Amygdala (tissue), 56 donors: Measurements from ENCODE around the gene COLEC12.

Experiments used
- DNase-seq, 56 donors: peaks; one replicate each; lab custom pipeline; 2025; lab: John Stamatoyannopoulos, UW

COLEC12 gene

DNA sequence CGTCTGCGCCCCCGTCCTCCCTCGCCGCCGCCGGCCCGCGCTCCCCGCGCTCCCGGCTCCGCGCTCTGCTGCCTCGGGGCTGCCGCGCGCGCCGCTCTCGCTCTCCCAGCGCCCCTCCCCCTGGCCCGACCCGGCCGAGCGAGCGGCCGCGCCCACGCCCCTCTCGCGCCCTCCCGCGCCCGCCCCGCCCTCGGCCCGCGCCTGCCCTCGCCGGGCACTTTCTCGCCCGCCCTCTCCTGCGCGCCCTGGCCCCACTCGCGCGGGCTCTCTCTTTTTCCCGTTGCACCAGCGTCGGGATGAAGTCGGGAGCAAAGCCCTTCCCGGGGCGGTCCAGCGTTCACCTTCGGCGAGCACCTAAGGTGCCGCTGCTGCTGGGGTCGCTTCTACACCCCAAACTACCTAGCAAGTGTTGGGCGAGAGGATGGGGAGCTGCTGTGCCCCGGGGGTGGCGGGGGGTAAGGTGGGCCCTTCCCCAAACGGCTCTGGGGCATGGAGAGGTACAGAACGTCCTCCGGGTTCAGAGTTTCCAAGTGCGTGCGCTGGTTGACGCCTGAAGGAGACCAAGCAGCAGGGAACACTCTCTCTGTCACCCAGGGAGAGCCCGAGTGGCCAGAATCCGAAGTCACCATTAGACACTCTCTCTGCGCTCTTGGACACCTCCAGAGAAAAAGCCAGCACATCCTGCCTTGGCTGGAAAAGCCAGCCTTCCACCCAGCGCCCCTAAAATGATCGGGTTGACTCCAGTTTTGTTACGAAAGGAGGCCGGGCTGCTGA is at the start of gene COLEC12:
TSS of gene COLEC12 (minus strand) at position 70 of the 774 bp plus-strand sequence. CDS start 187 bp downstream, outside the sequence.
- DNase-seq = peak in 8 of 56 donors; percentile 7 to 37 (median 22)

DNA sequence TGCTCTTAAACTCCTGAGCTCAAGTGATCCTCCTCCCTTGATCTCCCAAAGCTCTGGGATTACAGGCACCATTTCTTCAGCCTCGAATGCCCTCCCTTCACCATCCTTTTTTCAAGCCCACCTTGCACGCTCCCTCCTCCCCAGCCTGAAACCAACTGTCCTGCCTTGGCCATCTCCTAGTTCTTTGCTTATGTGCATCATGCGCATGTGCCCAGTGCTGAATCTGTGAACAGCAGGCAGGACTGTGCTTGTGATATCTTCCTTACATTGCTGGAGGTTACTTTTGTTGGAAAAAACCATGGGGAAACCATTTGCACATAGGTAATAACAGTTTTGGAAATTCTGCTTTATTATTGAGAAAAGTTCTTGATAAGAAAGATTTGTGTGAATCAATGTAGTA is 49.5 kb upstream of the COLEC12 start:
- no peak for DNase-seq

DNA sequence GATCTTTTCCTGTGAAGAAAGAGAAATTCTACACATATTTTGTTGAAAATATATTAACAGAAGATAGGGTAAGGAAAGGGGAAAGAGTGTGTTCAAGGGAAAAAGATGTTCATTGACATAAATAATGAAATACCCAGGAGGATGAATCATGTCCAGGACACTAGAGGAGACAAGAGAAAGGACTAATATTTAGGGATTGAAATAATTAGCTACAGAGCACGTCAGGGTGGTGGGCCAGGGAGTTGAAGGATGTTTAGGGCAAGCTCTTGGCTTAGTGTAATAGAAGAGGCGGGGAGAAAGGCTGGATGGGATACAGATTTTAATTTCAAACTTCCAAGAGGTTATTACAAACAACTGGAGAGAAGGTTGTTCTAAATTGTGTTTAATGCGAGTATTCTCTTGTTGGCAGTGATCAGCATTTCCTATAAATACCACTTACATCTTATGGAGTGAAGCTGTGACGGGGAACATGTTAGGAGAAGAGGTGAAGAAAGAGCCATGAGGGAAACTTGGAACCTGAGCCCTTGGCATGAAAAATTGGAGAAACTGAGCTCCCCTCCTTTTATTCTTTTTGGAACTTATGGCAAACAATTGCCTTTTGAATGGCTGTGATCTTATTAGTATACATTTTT is 43.1 kb upstream of the COLEC12 start:
- no peak for DNase-seq

DNA sequence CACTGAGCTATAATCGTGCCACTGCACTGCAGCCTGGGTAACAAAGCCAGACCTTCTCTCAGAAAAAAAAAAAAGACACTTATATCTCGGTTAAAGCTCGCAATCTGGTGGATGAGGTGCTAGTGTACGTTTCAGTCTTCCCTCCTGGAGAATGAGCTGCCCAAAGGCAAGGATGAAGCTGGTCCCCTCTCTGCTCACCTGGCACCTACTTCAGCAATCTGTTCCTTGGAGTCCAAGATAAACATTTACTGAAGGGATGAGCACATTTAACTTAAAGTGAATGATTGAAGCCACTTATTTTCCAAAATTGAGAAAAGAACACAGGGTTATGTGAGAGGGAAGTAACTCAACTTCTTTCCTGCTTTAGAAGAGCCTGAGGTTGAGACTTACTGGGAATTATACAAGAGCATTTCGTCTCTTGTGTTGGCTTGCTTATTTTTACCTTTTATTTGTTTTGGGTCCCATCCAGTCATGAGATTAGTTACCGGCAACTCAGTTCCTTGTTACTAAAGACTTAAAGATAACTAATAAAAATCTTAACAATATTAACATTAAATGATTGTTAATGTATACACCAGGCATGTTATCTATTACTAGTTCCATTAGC is 33.6 kb upstream of the COLEC12 start:
- DNase-seq = no peak

DNA sequence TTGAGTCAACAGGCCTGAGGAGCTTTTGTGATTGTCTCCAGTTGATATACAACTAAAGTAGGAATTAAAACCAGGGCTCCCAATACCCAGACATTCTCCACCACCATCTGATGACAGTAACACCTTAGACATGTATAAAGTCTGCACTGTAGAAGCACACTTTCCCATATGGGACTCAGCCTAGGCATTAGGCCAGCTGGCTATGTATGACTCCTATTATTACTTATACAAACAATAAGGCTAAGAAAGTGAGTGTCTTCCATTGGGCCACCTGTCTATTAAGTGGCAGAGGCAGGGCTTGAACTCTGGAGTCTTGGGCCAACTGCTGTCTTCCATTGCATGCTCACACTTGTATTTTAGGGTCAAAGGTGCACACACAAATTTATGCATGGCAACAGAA is 32.1 kb upstream of the COLEC12 start:
- DNase-seq = no peak

DNA sequence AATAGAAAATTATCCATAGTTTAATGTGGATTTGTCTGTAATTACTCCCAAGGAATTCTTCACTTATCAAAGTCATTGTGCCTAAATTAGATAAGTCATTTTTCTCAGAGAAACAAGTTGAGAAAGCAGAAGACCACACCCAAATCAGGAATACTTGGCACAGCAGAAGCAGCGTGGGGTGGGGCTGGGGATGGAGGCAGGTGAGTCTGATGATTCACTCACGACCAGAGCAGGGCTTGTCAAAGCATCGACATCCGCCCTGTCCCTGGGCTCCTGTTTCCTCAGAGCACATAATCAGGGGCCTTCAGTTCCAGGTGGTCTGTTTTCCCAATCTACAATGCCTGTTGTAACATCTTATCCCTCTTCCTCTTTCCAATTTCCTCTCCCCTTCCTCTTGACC is 31.5 kb upstream of the COLEC12 start:
- no peak for DNase-seq

DNA sequence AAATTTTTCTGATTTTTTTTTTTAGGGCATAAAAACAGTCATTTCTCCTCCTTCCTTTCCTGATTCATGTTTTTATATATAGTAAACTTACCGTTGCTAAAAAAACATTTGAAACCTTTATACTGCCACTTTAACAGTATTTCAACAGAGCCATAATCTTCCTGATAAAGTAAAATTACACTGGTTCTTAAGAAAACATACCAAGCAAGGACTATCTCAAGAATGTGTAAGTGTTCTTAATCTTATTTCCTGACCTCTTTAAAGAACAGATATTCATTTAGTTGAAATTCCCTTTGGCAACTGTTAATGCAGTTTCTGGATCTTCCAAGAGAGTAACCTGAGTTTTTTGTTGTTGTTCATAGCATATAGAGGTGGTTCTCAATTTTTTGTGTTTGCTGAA is 26.6 kb upstream of the COLEC12 start:
- no peak for DNase-seq

DNA sequence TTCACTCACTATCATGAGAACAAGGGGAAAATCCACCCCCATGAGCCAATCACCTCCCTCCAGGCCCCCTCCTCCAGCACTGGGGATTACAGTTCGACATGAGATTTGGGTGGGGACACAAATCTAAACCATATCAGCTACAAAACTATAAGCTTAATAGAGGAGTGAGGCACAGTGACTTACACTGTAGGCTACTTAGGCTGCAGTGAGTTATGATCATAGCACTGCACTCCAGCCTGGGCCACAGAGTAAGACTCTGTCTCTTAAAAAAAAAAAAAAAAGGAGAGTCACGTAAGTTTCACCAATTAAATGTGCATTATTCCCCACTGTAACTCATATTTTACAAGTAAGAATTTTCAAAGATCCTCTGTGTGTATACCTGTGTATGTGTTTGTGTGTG is 26.2 kb upstream of the COLEC12 start:
- no peak for DNase-seq

DNA sequence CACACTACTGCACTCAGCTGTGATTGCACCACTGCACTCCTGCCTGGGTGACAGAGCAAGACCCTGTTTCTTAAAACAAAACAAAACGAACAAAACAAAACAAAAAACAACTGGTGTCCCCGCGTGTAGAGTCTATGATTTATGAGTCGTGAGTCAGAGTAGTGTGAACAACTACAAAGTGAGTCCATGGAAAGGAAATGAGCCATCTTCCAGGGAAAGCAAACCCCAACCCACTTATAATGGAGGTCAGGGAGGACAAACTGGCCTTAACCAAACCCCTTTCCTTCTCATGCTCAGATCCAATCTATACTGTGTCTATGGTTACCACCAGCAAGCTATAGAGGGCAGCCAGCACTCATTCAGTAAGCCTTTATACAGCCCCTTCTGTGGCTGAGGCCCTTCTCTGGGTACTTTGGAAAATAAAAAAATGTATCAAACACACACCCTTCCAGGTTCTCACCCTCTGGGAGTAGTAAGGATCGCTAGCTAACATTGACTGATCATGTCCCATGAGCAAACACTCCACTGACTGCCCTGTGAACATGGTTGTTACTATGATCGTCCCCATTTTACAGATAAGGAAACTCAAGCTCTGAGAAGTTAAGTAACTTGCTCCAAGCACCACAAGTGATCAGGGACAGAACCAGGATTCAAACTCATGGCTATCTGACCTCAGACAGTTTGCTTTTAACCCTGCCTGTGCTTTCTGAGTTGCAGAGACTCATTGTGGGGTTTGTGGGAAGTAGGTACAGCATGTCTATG is 24.7 kb upstream of the COLEC12 start:
- DNase-seq = no peak

DNA sequence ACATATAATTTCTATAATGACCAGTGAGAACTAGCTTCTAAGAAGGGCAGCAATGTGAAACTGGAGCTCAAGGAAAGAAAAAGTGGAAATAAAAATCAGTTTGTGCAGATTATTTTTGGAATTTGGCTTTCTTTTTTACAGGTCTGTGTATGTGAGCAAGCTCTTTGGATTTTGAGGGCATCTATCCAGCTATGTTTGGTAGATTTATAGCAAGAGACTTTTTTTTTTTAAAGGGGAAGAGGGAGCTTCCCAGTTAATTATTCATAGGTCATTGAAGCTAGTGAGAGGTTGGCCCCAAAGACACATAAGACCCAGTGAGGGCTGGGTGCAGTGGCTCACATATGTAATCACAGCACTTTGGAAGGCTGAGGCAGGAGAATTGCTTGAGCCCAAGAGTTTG is 24.0 kb upstream of the COLEC12 start:
- DNase-seq = no peak

DNA sequence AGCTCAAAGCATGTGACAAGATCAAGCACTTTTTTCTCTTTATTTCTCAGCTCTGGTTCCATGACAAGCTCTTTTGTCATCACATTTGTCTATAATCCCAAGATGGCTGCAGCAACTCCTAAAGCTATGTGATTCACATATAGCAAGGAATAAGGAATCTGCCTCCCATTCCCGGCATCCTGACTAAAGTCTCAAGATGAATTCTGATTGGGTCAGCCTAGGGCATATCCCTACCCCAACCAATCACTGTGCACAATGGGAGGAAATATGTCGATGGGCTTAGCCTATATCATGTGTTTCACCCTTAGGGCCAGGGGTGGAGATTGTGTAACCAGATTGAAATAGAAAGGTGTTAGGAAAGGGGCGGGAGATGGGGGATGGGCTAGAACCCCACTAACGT is 23.1 kb upstream of the COLEC12 start:
- DNase-seq = no peak

DNA sequence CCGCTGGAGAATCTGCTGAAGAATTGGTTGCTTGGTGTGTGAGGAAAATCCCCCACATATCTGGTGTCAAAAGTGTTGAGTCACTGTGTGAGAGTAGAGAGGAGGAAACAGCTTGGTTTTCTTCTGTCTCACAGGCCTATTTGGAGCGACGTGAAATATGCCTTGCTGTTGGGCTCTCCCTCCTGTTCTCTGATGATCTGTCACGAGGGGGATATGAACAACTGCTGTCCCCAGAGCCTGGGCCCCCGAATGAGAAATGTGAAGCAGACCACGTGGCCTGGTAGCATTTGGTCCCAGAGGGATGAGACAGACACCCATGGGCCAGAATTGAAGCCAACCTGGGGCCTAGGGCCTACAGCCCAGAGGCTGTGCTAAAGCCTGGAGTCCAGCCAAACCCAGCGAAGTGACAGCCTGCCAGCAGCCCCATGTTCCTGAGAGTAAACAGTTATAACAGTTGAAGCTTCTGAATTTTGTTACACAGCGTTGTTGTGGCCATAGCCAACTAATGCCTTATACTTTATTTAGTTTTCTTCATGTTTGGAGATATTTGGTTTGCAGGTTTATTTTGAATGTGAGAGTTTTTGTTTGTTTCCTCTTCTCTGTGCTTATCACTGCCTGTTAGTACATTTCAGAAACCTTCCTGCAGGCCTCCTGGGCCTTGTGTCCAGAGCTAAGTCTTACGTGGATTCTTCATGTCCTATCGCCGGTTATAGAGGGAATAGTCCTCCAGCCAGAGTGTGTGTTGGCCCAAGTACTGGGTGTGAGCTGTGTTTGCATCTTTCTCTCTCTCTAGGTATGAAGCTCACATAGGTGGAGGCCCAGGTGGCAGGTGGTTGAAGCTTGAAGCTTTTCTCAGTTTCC is 18.7 kb upstream of the COLEC12 start:
- DNase-seq = peak in 30 of 56 donors; percentile 5 to 65 (median 24)

DNA sequence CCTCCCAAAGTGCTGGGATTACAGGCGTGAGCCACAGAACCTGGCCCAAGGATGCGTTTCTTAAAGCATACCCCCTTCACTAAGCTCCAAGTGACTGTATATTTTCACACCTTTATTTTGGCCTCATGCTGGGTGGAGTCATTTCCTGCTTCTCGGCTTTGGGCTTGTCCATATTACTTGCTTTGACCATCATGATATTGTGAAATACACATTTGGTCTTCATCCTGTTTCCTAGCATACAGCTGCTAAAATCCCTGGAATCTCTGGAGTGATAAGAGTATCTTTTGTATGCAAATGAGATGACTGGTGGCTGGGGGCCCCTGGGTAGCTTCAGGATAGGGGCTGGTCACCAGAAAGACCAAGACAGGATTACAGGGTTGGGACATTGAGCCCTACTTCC is 17.6 kb upstream of the COLEC12 start:
- DNase-seq = no peak

DNA sequence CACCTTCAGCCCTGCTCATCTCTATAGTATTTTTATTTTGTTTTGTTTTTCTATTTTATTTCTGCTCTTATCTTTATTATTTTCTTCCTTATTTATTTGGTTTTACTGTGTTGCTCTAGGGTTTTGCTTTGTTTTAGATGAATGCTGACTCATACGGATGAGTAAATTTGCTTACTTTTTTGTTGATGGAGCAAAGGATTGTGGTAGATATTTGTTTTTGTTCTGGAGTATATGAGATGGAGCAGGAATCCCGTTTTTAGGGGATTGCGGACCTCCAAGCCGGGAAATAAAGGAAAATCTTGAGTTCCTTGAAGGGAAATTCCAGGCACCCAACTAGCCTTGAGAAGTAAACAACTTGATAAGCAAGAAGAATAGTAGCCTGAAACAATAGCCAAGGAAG is 15.3 kb upstream of the COLEC12 start:
- DNase-seq = no peak

DNA sequence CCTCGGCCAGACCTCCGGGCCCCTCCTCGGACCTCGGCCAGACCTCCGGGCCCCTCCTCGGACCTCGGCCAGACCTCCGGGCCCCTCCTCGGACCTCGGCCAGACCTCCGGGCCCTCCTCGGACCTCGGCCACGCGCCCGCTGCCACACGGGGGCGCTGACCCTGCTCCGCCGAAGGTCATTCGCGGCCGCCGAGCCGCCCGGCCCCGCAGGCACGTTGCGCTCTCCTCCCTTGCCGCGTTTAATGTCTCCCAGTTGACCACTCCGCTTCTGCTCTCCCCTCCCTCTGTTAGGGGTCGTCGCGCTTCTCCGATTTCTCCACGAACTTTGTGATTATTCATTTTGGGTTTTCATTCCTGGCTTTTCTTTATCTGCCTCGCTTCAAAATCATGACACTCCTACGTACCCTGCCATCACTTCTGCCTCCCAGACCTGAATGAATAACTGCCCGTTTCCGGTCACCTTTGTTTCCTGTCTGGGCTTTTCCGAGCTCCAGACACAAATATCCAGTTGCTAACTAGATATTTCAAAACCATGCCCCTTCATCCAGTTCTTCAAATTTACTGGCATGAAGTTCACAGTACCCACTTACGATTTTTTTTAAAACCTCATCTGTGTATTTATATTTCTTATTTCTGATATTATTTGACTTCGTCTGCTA is 14.8 kb upstream of the COLEC12 start:
- no peak for DNase-seq

DNA sequence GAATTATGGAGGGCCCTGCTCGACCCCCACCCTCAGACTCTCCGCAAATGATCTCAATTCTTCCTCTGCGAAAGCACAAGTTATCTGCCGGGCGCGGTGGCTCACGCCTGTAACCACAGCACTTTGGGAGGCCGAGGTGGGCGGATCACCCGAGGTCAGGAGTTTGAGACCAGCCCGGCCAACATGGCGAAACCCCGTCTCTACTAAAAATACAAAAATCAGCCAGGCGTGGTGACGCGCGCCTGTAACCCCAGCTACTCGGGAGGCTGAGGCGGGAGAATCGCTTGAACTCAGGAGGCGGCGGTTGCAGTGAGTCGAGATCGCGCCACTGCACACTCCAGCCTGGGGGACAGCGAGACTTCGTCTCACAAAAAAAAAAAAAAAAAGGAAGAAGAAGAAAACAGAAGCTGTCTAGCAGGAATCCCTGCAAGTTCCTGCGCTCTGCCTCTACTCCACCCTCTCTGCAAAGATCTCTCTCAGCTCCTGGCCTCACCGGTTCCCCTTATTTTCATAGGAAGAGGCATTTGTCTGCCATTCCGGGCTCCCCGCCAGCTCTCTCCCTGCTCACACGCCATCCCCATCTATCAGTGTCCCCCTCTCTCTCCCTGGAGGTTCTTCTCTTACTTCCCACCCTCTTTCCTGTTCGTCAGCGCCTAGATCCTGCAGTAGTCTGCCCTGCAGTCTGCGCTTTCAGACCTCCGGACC is 13.5 kb upstream of the COLEC12 start:
- no peak for DNase-seq

DNA sequence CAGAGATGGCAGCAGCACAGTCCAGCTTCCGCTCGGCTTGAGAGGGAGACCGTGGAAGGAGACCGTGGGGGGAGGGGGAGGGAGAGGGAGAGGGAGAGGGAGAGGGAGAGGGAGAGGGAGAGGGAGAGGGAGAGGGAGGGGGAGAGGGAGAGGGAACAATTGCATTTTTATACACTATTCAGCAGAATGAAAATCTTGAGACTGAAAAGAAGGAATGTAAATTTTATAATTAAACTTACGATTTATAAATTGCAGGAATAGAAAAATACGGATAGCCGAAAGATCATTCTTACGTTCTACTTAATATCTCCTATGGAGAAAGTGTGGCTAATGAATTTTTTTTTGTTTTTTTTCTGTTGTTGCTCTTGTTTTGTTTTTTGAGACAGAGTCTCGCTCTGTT is 12.5 kb upstream of the COLEC12 start:
- DNase-seq = no peak

DNA sequence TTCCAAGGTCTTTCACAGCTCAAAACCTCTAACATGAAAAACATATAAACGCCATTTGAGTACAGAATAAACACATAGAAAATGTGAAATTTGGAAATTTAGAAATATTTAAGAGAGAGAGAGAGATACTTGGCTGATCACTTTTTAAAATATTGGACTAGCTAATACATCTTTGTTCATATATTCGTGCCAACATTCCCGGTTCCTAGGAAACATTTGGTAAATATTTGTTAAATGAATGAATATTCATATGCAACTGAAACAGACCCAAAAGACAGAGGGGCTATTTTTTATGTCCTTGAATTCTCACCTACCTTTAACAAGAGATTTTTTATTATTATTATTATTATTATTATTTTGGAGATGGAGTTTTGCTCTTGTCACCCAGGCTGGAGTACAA is 8.3 kb upstream of the COLEC12 start:
- no peak for DNase-seq

DNA sequence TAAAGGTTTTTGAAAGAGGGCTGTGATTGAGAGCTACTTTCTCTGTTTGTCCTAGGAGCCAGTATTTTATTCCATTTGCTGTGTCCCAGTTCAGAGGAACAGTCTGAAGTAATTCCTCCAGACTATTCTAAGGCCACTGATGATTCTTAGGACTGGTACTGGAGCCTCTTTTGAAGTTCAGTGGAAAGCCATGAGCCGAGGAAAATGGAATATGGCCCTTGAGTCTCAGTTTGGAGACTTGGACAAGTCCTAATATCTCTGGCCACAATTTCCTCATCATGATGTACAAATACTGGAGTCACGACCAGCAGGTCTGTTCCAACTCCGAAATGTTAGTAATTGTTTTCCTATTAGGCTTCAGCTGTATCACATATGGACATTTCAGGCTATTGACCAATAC is 7.1 kb upstream of the COLEC12 start:
- no peak for DNase-seq
